ENCODE data around the gene GALNT2. TPM values are rescaled to one million over a fixed set of nuclear protein-coding genes. Genes with fewer than 3 reads are reported as not detected.

GALNT2 gene
- total RNA-seq, 1 experiment from 2014 or later, result 152 TPM

DNA sequence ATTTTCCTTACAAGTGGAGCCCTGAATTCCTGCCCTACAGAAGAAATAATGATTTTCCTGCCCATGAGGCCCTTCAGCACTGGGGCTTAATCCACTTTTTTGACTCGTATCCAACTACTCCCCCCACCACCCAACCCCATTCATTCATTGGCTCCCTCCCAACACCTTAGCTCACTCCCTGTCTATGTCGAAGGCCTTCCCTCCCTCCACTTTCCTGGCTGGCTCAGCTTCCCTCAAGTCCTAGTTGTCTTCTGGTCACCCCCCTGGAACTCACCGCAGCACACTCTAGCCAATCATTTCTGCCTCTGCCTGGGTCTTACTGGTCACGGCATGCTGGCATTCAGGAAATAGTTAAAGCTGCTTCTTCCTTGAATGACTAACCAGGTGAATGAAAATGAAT, 240.2 kb downstream of the GALNT2 start:
- TF ChIP-seq TCF7L2 (IDR thresholded peaks at IDR 0.05; ENCODE audit: low read depth, low read length), result no peak
- TF ChIP-seq, protein P1, sequence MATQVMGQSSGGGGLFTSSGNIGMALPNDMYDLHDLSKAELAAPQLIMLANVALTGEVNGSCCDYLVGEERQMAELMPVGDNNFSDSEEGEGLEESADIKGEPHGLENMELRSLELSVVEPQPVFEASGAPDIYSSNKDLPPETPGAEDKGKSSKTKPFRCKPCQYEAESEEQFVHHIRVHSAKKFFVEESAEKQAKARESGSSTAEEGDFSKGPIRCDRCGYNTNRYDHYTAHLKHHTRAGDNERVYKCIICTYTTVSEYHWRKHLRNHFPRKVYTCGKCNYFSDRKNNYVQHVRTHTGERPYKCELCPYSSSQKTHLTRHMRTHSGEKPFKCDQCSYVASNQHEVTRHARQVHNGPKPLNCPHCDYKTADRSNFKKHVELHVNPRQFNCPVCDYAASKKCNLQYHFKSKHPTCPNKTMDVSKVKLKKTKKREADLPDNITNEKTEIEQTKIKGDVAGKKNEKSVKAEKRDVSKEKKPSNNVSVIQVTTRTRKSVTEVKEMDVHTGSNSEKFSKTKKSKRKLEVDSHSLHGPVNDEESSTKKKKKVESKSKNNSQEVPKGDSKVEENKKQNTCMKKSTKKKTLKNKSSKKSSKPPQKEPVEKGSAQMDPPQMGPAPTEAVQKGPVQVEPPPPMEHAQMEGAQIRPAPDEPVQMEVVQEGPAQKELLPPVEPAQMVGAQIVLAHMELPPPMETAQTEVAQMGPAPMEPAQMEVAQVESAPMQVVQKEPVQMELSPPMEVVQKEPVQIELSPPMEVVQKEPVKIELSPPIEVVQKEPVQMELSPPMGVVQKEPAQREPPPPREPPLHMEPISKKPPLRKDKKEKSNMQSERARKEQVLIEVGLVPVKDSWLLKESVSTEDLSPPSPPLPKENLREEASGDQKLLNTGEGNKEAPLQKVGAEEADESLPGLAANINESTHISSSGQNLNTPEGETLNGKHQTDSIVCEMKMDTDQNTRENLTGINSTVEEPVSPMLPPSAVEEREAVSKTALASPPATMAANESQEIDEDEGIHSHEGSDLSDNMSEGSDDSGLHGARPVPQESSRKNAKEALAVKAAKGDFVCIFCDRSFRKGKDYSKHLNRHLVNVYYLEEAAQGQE (IDR thresholded peaks at IDR 0.05; ENCODE audit: insufficient read depth in 1 of 2, low read depth in 2 of 2, low read length in 1 of 2), result no peak
- TF ChIP-seq, protein P2, sequence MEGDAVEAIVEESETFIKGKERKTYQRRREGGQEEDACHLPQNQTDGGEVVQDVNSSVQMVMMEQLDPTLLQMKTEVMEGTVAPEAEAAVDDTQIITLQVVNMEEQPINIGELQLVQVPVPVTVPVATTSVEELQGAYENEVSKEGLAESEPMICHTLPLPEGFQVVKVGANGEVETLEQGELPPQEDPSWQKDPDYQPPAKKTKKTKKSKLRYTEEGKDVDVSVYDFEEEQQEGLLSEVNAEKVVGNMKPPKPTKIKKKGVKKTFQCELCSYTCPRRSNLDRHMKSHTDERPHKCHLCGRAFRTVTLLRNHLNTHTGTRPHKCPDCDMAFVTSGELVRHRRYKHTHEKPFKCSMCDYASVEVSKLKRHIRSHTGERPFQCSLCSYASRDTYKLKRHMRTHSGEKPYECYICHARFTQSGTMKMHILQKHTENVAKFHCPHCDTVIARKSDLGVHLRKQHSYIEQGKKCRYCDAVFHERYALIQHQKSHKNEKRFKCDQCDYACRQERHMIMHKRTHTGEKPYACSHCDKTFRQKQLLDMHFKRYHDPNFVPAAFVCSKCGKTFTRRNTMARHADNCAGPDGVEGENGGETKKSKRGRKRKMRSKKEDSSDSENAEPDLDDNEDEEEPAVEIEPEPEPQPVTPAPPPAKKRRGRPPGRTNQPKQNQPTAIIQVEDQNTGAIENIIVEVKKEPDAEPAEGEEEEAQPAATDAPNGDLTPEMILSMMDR (IDR thresholded peaks at IDR 0.05), result no peak
- no peak for TF ChIP-seq POLR2AphosphoS5 (IDR thresholded peaks at IDR 0.05; ENCODE audit: low read depth, low read length)
- TF ChIP-seq SIN3A (IDR thresholded peaks at IDR 0.05; ENCODE audit: borderline replicate concordance, insufficient read depth, low read depth, low read length), result no peak
- in situ Hi-C loops (cut with HindIII; ENCODE audit: low pct_unique_long_range_greater_than_20kb, low sequenced_read_pairs), result no loop called here
- Histone ChIP-seq H3K9me3 (ENCODE audit: control insufficient read depth, insufficient read depth, low read depth, low read length) (no peaks in the 10 kb centered on the region), H3K27me3 (ENCODE audit: control insufficient read depth, insufficient read depth, low read length) (no peaks in the 10 kb centered on the region), H3K36me3 (ENCODE audit: control insufficient read depth, insufficient read depth, low read length) (no peaks in the 10 kb centered on the region), H3K4me1 (ENCODE audit: control insufficient read depth, insufficient read depth, low read length) (no peaks in the 10 kb centered on the region), H3K4me3 (ENCODE audit: low read depth in 2 of 2, low read length in 2 of 2) (no peak overlapping the region), H3K27ac (ENCODE audit: low read length) (no peak overlapping the region)
- no peak for ATAC-seq
- no peak for DNase-seq (ENCODE audit: low read depth, low spot score)
- CTCF ChIA-PET, result no interaction called here
- no TSS peak for BruUV-seq (replicated peaks)
- intact Hi-C loops (cut with micrococcal nuclease; ENCODE audit: unreplicated experiment), result no loop called here
- POLR2A ChIA-PET, result no interaction called here

DNA sequence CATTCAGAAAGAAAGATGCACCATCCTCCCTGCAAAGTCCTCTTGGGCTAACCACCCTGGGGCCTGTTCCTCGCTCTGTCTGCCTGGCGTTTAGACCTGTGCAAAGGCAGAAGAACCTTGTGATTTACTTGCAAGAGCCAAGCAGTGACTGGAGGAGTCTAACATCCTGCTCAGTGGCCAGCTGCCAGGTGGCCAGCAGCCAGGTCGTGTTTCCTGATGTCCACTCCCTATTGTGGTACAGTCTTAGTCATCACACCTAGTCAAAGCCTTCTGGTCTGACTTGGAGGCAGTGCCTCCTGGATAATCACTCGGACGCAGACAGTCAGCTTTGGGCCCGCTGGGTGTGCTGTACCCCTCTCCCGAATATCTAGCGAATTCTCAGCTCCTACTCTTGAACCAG, 241.0 kb downstream of the GALNT2 start:
- in situ Hi-C loops (cut with HindIII; ENCODE audit: low pct_unique_long_range_greater_than_20kb, low sequenced_read_pairs), result no loop called here
- intact Hi-C loops (cut with micrococcal nuclease; ENCODE audit: unreplicated experiment), result no loop called here
- DNase-seq (ENCODE audit: low read depth, low spot score) (no peak), ATAC-seq (no peak)
- Histone ChIP-seq H3K27ac (ENCODE audit: low read length) (no peak overlapping the region), H3K36me3 (ENCODE audit: control insufficient read depth, insufficient read depth, low read length) (no peaks in the 10 kb centered on the region), H3K27me3 (ENCODE audit: control insufficient read depth, insufficient read depth, low read length) (no peaks in the 10 kb centered on the region), H3K4me3 (ENCODE audit: low read depth in 2 of 2, low read length in 2 of 2) (no peak overlapping the region), H3K9me3 (ENCODE audit: control insufficient read depth, insufficient read depth, low read depth, low read length) (no peaks in the 10 kb centered on the region), H3K4me1 (ENCODE audit: control insufficient read depth, insufficient read depth, low read length) (no peaks in the 10 kb centered on the region)
- BruUV-seq (replicated peaks), result no TSS peak
- TF ChIP-seq POLR2AphosphoS5 (IDR thresholded peaks at IDR 0.05; ENCODE audit: low read depth, low read length) (no peak), SIN3A (IDR thresholded peaks at IDR 0.05; ENCODE audit: borderline replicate concordance, insufficient read depth, low read depth, low read length) (no peak), TCF7L2 (IDR thresholded peaks at IDR 0.05; ENCODE audit: low read depth, low read length) (no peak)
- TF ChIP-seq, protein P1 (IDR thresholded peaks at IDR 0.05; ENCODE audit: insufficient read depth in 1 of 2, low read depth in 2 of 2, low read length in 1 of 2), result no peak
- TF ChIP-seq, protein P2 (IDR thresholded peaks at IDR 0.05), result no peak
- CTCF ChIA-PET, result no interaction called here
- POLR2A ChIA-PET, result no interaction called here
